GM12865 (cell line): Measurements from ENCODE around the gene MED26.

Experiments used
- DNase-seq: peaks from one replicate; pipeline ENCODE4 v3.0.0; 2010; ENCODE audit warnings: low read depth
- H3K4me3 ChIP-seq: 2 replicates; pipeline ENCODE4 v1.5.1; 2011; ENCODE audit warnings: mild to moderate bottlenecking, low read depth, low read length, control low read depth
- TF ChIP-seq, protein P1 (sequence below): IDR thresholded peaks from 2 replicates; pipeline ENCODE4 v1.5.1; 2011; ENCODE audit warnings: low read length, control low read depth, low read depth, inconsistent platforms; ENCODE audit not compliant: insufficient read depth; ENCODE audit errors: missing control alignments

MED26 gene

DNA sequence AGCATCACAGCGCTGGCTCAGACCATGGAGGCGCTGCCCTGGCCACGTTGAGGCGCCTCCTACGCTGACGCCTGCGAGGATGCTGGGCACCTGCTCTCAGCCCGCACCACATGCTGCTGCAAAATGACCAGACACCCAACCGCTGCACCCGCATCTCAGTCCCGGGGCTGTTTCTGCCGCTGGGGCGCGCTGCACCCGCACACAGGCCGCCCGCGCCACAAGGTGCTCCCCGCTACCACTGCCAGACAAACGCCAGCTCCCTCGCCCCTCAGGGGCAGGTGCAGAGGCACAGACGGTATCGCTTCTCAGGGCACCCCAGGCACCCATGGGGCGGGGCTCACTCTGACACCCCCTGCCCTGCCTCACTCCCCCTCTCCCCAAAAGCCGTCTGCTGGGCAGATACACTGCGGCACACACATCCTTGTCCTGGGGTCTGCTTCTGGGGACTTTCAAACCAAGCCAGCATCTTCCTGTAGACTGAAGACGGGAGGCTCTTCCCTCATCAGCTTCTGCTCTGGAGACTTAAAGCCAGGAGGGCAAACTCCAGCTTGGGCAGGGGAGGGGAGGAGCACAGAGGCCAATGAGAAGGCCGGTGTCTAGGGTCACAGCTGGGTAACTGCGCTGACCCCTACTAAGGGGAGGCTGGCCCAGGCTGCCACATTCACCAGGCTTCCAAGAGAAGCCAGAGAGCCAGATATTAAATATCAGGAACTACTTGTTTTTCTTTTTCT lies 102.1 kb downstream of the MED26 start:
- H3K4me3 ChIP-seq: no peak overlapping the region
- TF ChIP-seq, protein P1, sequence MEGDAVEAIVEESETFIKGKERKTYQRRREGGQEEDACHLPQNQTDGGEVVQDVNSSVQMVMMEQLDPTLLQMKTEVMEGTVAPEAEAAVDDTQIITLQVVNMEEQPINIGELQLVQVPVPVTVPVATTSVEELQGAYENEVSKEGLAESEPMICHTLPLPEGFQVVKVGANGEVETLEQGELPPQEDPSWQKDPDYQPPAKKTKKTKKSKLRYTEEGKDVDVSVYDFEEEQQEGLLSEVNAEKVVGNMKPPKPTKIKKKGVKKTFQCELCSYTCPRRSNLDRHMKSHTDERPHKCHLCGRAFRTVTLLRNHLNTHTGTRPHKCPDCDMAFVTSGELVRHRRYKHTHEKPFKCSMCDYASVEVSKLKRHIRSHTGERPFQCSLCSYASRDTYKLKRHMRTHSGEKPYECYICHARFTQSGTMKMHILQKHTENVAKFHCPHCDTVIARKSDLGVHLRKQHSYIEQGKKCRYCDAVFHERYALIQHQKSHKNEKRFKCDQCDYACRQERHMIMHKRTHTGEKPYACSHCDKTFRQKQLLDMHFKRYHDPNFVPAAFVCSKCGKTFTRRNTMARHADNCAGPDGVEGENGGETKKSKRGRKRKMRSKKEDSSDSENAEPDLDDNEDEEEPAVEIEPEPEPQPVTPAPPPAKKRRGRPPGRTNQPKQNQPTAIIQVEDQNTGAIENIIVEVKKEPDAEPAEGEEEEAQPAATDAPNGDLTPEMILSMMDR: no peak
- no peak for DNase-seq

DNA sequence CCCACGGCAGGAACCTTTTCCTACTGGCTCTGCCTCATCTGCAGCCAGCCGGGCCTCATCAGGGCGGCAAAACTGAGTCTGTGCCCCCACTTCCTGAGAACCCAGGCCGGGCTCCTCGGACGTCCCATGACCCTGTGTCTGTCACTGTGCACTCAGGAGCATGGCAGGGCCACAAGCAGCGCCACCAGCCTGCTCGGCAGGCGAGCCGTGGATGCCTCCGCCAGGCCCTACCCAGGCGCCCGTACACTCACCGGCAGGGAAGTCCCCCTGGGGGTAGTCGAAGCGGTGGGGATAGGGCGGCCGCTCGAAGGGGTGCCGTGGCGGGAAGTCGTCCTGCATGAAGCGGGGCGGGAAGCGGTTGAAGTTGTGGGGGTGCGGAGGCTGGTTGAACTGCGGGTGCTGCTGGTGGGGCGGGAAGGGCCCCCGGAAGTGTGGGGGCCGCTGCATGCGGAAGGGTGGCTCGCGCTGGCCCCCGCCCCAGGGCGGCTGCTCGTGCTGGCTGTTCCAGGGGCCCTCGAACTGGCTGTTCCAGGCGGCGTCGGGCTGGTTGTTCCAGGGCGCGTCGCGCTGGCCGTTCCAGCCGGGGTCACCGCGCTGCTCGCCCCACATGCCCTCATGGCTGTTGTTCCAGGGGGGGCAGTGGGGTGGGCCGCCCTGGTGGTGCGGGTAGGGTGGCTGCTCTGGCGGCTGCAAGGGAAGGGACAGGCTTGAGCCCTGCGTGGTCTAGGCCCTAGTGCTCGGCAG lies 102.8 kb downstream of the MED26 start:
- TF ChIP-seq, protein P1: no peak
- no peak overlapping the region for H3K4me3 ChIP-seq
- no peak for DNase-seq
